Peyer's patch (tissue), 4 donors: ENCODE measurements around the gene NES.

Experiments used
- POLR2A ChIP-seq, 2 donors: fragments of 450-650 bp; IDR thresholded peaks; one replicate each; pipeline ENCODE4 v1.5.1; 2017; ENCODE audit warnings: antibody characterized with exemption in 2 of 2, mild to moderate bottlenecking in 2 of 2, moderate library complexity in 2 of 2
- TF ChIP-seq, protein P1 (sequence below), 6 experiments: fragments of 450-650 bp in 4 of 6; fragments of 200-600 bp in 2 of 6; sonication (generic) in 1 of 6; IDR thresholded peaks; one replicate each; pipeline ENCODE4 v1.5.1; 2017 to 2019; ENCODE audit warnings: antibody characterized with exemption in 6 of 6, mild to moderate bottlenecking in 3 of 6, moderate library complexity in 1 of 6

DNA sequence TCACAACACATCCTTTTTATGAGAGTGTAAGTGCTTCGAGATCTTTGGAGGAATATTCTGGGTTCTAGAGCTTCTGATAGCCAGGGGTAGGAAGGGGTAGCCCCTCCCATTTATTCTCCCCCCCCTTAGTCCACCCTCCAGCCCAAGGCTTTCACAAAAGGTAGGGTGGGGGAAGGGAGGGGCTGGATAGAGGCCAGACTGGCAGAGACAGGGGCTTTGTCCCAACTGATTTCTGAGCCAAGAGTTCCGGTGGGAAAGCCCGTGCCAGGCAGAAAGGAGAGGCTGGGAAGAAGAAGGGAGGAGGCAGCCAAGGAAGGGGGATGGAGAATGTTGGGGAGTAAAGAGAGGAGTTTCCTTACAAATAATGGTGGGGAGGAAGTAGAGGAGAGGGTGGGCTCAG lies 32.2 kb downstream of the NES start:
- TF ChIP-seq, protein P1, sequence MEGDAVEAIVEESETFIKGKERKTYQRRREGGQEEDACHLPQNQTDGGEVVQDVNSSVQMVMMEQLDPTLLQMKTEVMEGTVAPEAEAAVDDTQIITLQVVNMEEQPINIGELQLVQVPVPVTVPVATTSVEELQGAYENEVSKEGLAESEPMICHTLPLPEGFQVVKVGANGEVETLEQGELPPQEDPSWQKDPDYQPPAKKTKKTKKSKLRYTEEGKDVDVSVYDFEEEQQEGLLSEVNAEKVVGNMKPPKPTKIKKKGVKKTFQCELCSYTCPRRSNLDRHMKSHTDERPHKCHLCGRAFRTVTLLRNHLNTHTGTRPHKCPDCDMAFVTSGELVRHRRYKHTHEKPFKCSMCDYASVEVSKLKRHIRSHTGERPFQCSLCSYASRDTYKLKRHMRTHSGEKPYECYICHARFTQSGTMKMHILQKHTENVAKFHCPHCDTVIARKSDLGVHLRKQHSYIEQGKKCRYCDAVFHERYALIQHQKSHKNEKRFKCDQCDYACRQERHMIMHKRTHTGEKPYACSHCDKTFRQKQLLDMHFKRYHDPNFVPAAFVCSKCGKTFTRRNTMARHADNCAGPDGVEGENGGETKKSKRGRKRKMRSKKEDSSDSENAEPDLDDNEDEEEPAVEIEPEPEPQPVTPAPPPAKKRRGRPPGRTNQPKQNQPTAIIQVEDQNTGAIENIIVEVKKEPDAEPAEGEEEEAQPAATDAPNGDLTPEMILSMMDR (IDR thresholded peaks at IDR 0.05): no peak
- no peak for TF ChIP-seq POLR2A (IDR thresholded peaks at IDR 0.05)
